H1 (cell line): ENCODE measurements around the gene B3GAT1.

ENCODE experiments used
- ATF3 ChIP-seq: IDR thresholded peaks from 2 replicates; pipeline ENCODE4 v1.6.1; 2011; ENCODE audit warnings: low read depth, mild to moderate bottlenecking, low read length; ENCODE audit not compliant: insufficient read depth
- CTCF ChIP-seq, 3 experiments: IDR thresholded peaks; 1 replicate in 2 of 3; 2 replicates in 1 of 3; pipeline versions ENCODE4 v1.5.1 to v1.6.1; 2011; ENCODE audit warnings: low read length in 3 of 3, mild to moderate bottlenecking in 3 of 3, inconsistent platforms in 2 of 3, low read depth in 1 of 3, moderate library complexity in 1 of 3; ENCODE audit not compliant: insufficient read depth in 1 of 3; ENCODE audit errors: control extremely low read depth in 1 of 3
- GABPA ChIP-seq: IDR thresholded peaks from 2 replicates; pipeline ENCODE4 v1.6.1; 2011; ENCODE audit warnings: mild to moderate bottlenecking, low read length, moderate library complexity, borderline replicate concordance; ENCODE audit not compliant: insufficient read depth
- POLR2A ChIP-seq, 2 experiments: IDR thresholded peaks; 1 replicate in 1 of 2; 2 replicates in 1 of 2; pipeline ENCODE4 v1.6.1; 2011; ENCODE audit warnings: low read depth in 2 of 2, low read length in 2 of 2, mild to moderate bottlenecking in 2 of 2; ENCODE audit errors: control extremely low read depth in 1 of 2
- RFX5 ChIP-seq: IDR thresholded peaks from 2 replicates; pipeline ENCODE4 v1.6.1; 2011; ENCODE audit warnings: low read depth, low read length, improper control_type of control experiment, borderline replicate concordance
- SIN3A ChIP-seq, 2 experiments: IDR thresholded peaks in 1 of 2; conservative IDR thresholded peaks in 1 of 2; 2 replicates each; pipeline ENCODE4 v1.6.1; 2011 to 2012; ENCODE audit warnings: low read length in 2 of 2, improper control_type of control experiment in 1 of 2, low read depth in 1 of 2, mild to moderate bottlenecking in 1 of 2
- USF2 ChIP-seq: IDR thresholded peaks from 2 replicates; pipeline ENCODE4 v1.6.1; 2011; ENCODE audit warnings: low read length, improper control_type of control experiment

DNA sequence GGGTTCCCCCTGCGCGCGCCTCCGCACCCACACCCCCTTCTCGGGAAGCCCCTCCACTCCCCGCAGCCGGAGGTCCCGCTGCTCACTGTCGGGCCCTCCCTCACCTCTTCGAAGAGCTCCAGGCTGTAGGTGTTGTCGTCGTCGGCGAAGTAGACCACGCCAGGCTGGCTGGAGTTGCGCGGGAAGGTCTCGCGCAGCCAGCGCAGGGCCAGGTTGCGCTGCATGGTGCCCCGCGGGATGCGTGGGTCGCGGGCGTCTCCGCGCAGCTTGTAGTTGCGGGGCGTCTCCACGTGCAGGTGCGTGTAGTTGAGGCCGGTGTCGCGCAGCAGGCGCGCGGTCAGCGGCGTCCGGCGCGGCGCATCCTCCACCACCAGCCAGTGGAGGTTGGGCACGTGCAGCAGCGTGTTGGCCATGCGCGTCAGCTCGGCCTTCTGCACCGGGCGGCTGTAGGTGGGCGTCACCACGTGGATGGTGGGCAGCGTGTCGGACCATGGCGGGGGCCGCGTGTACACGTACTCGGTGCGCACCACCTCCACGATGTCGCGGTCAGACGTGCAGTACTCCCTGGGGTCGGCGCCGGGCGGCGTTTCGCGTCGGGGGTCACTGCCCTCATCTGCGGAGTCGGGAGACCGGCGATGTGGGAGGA lies 28.3 kb downstream of the B3GAT1 start:
- TF ChIP-seq CTCF (IDR thresholded peaks at IDR 0.05; ENCODE audit: control extremely low read depth in 1 of 3, insufficient read depth in 1 of 3, low read depth in 1 of 3, low read length in 3 of 3): no peak
- no peak for TF ChIP-seq POLR2A (IDR thresholded peaks at IDR 0.05; ENCODE audit: control extremely low read depth in 1 of 2, low read depth in 2 of 2, low read length in 2 of 2)
- no peak for TF ChIP-seq RFX5
- no peak for TF ChIP-seq SIN3A (conservative IDR thresholded peaks at IDR 0.05 in 1 of 2, IDR thresholded peaks at IDR 0.05 in 1 of 2; ENCODE audit: low read depth in 1 of 2, low read length in 2 of 2)
- TF ChIP-seq ATF3: no peak
- TF ChIP-seq GABPA: no peak
- TF ChIP-seq USF2: no peak
